GM18526 (cell line): ENCODE results near the gene POLD2.

ENCODE experiments used
- POLR2A ChIP-seq: IDR thresholded peaks from 3 replicates; pipeline ENCODE4 v1.6.1; 2011; ENCODE audit not compliant: insufficient read length; ENCODE audit errors: extremely low read depth

Gene POLD2

DNA sequence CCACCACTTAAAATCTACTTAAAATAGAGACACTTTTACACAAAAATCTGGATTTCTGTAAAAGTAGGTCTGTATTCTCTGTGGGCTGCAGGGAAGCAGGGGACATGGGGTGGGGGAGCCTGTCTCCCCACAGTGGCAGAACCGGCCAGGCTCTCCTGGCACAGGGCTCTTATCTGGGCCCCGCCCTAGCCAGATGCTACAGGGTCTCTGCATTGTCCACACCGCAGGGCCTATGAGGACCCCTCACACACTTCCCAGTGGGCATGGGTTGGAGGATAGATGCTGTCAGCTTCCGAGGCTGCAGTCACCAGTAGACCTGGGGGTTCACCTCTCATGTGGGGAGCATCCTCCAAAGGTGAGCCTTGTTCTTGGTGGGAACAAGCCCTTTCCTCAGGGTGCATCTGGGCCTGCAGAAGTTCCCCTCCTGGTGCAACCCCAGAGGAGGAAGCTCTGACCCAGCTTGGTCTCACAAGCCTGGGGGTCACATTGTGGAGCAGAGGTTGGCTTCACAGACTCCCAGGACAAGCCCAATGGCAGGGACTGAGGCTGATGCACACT, 33.2 kb upstream of the POLD2 start:
- no peak for TF ChIP-seq POLR2A

DNA sequence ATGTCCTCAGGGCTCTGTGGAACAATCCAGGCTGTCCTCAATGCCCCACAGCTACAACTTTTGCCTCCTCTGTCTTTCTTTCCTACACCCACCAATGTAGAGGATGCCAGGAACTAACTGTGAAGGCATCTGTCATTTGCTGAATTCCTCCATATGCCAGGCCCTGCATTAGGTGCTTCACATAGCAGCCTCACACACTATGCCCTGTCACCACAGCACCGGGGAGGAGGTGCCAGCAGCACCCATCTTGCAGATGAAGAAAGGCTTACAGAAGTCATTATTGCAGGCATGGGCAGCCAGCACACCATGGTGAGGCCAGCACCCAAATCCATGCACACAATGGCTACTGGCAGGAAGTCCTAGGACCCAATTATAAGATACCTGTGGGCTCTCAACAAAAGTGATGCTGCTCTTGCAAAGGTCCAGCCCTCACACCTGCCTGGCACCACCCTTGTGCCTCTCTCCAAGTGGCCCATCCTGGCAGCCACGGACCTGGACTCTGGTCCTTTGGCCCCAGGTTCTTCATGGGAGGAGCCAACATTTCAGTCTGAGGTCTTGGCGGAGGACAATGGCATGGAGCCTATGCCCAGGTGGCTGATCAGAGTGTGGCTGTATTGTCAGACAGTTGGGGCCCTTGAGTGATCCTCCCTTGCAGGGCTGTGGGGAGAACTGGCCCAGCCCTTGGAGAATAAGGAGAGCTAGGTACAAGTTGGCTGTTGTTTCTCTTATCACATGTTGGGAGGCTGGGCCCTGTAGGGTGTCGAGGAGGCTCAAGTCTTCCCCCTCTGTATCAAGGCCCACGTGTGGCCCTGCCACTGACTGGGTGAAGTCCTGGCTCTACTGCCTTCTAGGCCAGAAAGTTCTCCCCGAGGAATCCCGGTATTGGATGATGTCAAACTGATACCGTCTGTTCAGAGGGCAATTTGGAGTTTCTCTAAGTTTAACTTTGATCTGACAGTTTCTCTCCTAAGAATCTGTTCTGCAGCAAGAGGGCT, 32.1 kb upstream of the POLD2 start:
- no peak for TF ChIP-seq POLR2A

DNA sequence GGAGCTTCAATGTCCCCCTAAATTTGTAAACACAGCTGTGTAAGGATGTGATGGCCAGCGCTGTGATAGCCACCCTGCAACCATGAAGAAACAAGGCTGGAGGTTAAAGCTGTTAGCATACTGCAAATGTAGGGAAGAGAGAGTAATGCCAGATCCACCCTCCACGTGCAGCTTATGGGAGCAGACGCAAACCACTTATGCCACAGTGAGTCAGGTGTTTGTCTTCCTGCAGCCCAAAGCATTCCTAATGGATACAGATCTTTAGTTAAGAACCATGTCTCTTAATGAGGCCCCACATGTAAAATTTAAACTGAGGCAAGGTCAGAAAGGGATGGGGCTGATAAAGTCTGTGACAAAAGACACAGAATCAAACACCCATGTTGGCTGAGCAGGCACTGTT, 31.4 kb upstream of the POLD2 start:
- no peak for TF ChIP-seq POLR2A

DNA sequence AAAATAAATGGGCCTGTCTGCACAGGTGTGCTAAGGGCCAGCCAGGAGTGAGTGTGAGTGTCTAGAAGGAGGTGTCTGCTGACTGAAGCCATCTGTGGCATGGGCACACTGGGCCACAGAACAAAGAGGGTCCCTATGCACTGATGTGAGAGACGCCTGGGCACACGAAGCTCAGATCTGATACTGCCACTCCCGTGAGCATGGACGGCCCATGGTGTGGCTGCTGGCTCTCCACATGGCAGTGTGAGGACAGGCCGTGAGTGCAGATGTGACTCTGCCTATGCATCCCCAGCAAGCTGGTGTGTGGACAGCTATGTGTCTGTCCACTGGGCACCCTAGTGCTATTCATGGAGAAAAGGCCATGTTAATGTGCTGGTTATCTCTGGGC, 30.6 kb upstream of the POLD2 start:
- TF ChIP-seq POLR2A = no peak

DNA sequence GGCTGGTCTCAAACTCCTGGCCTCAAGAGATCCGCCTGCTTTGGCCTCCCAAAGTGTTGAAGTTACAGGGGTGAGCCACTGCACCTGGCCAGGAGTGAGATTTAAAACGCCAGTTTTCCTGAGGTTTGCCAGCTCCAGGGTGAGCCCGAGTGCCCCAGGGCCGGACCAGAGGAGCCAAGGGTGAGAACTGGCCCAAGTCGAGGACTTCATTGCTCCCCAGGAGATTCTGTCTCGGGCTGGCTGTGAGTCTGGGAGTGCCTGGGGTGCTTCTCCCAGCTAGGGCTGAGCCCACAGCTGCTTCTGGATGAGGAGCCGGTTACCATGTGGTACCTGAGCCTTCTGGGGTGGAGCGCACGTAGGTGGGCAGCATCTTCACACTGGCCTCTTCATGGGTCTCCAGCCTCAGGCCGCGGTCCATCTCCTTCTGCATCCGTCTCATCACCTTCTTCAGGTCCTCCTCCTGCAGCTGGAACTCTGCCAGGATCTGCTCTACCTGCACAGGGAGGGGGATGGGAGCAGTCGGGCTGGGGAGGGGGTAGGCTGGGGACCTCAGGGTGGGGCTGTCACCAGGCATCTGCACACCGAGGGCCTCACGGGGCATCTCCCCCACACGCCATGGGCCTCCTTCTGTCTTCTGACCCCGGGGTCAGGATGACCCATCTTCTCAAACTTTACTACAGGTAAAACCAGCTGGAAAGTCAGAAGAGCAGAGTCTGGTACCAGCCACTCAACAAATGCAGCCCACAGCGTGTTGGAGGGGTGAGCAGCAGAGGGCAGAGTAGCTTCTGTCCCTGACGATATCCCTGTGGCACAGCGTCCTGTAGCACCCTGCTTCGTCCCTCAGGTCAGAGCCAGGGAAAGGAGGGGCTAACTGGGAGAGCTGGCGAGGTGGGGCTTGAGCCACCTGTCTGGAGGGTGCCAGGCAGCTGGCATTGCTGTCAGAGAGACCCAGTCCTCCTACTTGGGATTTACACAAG, 29.9 kb upstream of the POLD2 start:
- no peak for TF ChIP-seq POLR2A

DNA sequence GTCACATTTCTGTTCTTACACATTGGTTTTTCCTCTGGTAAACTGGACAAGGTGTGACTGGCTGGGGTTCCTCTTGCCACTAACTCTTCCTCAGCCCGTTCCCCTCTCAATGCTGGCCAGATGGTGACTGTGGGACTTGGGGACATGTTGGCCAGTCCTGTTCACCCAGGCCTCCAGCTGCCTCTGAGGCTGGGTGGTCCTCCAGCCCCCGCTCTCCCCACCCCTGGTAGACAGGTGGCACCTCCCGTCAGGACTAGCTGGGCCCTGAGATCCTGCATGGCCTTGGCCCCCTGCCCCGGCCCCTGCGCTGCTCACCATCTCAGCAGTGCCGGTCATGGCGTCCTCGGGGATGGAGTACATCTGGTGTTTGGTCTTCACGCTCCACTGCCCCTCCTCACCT, 28.6 kb upstream of the POLD2 start:
- no peak for TF ChIP-seq POLR2A

DNA sequence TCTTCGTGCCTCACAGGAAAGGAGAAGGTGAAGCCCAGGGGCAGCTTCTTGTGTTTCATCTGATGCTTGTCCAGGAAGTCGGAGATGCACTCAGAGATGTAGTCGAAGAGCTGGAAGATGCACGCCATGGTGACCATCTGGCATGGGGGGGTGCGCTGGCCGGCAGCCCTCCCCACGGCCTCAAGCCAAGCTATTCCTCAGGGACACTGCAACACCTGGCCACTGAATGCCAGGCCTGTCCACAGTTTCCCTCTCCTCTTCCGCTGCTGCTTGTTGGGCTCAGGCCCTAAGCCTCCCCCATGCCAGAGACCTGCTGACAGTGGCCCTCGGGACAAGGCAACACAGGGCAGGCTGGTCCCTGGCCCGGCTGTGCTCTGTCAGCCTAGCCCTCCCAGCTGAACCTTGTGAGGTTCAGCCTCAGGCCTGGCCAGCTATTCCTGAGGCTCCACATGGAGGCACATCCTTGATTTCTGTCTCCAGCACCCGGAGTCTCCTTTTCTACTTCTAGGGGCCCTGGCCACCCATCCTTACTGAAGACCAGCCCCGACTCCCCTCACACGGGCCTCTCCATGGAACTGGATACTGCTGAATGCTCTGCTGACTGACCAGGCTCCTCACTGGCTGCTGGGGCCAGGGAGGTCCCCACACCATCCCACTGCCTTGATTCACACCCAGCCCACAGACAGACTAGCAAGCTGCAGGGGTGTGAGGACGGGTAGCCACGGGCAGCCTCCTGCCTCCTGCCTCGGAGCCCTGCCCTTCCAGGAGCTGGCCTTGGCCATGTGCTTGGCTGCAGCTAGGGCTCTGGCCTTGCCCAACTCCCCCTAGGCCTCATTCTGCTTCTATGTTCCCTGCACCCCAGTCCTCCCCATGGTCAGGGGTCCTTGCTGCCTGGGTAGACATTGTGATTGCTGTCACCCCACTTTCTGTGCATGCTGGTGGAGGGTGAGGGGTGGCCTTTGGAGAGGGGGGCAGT, 27.9 kb upstream of the POLD2 start:
- TF ChIP-seq POLR2A = no peak

DNA sequence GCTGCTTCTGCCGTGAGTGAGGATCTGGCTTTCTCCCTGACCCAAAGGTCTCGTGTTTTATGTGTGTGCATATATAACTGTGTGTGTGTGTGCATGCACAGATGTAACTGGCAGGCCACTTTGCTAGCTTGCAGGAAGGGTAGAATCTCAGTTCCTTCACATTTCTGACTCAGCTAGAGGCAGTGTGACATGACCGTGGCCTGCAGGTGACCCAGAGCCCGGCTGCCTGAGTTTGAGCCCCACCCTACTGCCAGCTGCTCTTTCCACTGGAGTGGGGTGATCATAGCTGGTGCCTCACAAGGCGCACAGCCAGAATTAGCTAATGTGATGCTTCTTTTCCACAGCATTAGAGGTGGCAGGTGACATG, 27.1 kb upstream of the POLD2 start:
- TF ChIP-seq POLR2A = no peak

DNA sequence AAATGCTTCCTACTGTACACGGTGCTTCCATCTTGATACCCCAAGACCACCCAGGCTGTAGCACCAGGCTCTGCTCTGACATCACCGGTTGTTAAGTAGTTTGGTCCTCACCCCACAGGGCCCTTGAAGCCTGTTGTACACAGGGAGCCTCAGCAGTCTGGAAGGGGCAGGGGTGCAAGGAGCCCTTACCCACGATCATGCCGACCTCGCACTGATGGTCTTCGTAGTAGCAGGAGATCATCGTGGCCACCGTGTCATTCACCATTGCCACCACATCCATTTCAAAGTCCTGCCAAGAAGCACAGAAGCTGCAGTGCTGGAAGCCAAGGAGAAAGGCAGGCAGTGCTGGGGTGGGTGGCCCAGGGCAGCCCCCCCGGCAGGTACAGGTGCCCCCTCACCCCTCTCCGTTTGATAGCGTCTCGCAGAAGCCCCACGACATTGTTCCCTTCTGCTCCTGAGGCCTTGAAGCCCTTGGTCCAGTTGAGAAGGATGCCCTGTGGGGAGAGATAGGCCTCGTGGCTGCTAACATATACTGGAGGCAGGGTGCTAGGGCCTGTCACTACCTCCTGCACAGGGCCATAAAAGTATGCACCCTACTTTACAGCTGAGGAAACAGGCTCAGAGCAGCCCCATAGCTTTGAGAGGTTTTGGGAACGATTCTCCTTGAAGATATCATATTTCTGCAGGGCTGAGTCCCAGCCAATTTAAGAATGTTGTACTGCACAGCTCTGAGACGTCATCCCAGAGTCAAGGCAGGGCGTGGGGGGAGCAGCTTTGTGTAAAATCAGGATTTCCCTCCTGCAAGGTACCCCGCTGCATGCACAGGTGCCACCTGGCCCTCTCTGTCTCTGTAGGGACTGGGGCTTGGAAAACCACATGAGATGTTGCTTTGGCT, 26.5 kb upstream of the POLD2 start:
- no peak for TF ChIP-seq POLR2A

DNA sequence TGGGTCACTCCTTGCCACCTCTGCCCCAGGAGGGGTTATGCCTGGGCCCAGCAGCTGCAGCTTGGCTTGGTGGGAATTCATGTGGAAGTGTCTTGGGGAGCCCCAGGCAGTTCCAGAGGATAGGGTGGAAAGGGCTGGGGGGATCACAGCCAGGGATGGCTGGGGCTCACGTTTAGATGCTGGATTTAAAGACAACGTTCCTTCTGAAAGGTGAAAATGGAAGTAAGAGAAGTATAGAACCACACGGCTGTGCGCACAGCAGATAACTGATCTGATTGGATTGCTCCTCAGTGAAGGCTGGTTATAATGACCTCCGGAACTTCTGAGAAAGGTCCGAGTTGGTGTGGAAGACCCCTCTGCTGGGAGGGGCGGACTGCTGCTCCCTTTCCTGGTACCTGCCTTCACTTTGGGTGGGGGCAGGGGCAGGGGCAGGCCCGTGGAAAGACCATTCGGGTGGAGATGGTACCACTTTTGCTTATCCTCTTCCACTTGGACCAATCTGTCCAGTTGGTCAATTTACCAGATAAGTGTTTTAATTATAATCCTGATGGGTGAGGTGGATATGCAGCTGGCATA, 25.7 kb upstream of the POLD2 start:
- no peak for TF ChIP-seq POLR2A

DNA sequence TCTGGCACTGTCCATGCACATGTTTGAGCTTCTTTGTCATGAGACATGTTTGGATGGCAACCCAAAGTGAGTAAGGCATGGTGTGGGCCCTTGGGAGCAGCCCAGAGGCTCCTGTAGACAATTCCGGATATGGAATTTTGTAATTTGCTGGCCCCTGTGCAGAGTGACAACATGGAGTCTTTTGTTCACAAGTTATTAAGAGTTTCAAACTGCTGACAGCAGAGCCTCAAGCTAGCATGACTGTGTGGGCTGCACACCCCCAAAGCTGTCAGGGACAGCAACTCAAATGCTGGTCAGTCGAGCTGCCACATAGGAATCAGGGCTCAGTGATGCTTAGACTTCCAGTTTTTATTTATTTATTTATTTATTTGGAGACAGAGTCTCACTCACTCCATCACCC, 24.8 kb upstream of the POLD2 start:
- no peak for TF ChIP-seq POLR2A

DNA sequence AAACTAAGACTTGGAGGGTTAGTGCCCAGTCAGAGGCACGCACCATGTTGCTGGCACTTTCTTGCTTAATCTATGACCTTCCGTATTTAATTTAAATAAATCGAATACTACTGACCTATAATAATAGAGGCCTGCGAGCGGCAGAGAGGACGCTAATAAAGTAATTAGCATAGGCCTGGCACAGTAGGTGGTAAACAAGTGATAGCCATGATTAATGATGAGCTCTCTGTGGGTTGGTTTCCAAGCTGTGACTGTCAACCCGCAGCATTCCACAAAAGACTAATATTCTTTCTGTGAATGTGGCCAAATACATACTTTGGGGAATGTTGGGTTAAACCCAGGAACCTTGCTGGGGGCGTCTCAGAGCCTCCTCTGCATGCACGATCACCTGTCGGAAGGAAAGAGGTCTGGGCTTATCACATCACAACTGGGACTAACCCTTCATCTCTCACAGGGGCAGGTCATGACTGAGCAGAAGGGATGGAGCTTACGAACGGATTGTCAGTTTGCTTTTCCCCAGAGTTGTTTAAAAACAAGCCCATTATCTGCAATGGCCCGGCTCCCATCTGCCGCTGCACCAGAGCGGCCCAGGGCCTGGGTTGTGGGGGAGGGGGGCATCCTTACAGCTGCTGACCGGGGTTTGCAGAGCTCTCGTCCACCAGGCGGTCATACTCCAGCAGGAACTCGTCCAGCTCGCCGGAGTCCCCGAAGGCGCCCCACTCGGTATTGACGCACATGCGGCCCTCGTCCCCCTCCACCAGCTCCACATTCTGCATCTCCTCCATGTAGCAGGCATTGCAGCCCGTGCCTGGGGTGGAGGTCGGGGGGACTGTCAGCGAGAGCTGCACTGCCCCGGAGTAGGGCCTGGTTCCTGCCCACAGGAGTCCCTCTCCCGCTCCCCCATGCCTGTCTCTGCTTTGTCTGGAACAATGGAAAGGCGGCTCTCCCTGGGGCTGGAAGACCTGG, 24.0 kb upstream of the POLD2 start:
- no peak for TF ChIP-seq POLR2A
